GM12874 (cell line): ENCODE results near the gene CERS6.

ENCODE experiments used
- TF ChIP-seq, protein P1 (sequence below): IDR thresholded peaks from 2 replicates; pipeline ENCODE4 v1.5.1; 2011; ENCODE audit warnings: low read depth, mild to moderate bottlenecking, control low read depth, low read length, moderate library complexity; ENCODE audit not compliant: insufficient read depth

Gene CERS6

DNA sequence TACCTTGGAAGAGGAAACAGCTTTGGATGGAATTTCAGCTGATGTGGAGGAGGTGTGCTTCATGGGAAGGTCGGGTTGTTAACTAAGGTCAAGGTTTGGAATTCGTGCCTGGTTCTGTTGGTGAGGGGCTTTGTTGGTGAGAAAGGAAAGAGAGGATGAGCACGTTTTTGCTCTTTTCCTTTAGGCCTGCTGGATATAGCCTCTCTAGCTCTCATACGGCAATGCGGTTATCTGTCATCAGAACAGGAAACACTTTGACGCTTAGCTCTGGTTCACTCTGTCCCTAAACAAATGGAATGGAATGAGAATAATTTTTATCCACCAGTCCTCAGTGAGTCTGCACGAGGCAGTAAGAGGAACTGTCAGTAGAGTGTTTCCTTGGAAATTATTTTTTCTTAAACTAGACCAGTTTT is 176.6 kb downstream of the CERS6 start:
- TF ChIP-seq, protein P1, sequence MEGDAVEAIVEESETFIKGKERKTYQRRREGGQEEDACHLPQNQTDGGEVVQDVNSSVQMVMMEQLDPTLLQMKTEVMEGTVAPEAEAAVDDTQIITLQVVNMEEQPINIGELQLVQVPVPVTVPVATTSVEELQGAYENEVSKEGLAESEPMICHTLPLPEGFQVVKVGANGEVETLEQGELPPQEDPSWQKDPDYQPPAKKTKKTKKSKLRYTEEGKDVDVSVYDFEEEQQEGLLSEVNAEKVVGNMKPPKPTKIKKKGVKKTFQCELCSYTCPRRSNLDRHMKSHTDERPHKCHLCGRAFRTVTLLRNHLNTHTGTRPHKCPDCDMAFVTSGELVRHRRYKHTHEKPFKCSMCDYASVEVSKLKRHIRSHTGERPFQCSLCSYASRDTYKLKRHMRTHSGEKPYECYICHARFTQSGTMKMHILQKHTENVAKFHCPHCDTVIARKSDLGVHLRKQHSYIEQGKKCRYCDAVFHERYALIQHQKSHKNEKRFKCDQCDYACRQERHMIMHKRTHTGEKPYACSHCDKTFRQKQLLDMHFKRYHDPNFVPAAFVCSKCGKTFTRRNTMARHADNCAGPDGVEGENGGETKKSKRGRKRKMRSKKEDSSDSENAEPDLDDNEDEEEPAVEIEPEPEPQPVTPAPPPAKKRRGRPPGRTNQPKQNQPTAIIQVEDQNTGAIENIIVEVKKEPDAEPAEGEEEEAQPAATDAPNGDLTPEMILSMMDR = no peak

DNA sequence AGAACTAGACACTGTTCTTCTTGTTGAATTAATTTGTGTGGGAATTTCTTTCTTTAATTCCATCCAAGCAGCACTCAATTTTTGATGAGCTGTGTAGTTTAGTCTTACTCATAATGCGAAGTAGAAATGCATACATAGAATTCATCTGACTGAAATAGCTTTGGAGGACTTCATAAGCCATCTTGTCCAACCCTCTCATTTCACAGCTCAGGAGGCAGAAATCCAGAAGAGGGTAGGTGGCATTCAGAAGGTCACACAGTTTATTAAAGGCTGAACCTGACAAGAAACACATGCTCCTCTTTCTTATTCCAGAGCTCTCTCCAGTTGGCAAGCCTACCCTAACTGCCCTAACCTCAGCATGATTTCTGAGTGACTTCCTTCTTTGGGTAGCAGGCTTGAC is 177.1 kb downstream of the CERS6 start:
- TF ChIP-seq, protein P1 = no peak

DNA sequence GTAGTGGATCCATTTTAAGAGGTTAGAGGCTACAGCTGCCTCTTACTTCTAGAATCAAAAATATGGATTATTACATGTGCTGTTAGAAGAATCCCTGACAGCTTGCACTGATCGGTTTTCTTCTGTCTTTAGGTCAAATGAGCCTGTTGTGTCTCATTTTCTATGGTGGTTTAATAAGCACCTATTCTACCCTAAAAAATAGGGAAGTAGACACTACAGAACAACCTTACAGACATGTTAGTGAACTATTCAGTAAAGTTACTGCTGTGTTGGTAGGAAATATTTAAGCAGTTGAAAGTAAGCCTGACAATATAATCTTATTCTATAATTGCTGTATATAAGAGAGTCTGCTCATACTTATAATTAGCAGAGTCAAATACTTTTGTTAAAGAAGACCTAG is 177.8 kb downstream of the CERS6 start:
- TF ChIP-seq, protein P1 = no peak

DNA sequence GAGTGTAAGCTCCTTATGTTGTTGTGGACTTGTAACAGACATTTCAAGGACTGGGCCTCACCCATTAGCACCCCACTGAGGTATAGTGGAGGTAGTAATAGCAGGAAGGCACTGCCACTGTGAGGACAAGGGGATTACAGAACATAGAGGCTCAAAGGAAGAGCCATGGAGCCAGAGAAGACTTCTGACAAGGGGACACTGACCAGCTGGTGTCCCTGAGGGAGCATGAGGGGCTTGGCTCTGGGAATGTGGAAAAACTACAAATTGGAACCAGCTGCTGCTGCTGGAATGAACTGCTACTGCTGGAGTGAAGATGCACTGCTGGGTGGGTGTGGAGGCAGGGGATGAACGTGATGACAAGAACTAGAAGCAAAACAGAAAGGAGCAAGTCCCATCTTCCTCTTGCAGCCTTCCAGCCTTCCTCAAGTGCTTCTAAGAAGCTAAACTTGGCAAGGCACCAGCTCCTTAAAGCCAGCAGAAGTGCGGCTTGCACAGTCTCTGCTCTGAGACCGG is 179.0 kb downstream of the CERS6 start:
- TF ChIP-seq, protein P1 = no peak

DNA sequence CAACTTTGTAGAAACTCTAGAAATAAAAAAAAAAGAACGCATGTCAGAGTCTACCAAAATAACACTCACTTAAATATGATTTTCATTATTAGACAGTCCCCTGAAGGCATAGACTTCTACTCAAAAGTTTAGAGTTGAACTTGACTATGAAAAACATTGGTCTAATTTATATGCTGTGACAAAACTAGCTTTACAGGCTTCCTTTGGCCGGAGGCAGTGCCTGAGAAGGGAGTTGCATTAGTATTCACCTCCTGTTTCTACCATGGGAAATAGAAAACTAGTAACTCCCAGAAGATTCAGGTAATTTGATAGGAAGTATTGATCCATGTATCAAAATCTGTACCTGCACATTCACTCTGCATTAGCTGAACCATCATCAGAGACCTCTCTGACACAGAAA is 182.9 kb downstream of the CERS6 start:
- TF ChIP-seq, protein P1 = no peak

DNA sequence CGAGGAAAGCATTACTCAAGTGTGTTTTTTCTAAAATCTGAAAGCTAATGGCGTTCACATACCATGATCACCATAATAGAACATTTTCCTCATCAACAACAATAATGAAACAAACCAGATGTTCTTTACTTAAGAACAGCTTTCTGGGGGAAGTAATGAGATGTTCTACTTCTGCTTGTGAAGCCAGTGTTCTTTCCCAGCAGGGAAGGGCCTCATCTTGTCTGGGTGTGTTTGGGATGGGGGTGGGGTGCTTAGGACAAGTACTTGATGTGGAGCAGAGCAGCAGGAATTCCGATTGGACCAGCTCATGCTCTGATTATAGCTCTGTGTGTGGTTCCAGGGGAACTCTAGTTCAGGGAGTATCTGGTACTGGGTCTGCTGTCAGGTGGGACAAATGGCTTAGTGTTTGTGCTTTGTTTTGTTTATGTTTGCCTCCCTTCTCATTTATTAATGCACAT is 183.4 kb downstream of the CERS6 start:
- TF ChIP-seq, protein P1 = no peak

DNA sequence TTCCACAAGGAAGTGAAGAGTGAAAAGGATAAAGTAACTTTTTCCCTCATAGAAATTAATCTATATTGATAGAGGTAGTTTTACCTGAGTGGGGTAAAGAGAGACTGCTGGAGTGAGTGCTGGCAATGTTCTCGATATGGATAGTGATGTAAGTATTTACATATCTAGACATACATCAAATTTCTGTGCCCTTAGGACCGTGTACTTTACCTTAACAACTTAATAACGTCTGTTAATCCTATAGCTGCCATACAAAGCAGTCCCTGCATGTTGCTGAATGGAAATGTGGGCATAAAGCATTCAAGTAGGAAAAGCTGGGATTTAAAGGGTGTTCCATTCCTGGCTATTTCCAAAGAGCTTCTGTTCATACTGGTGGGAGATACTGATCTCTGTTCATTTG is 184.0 kb downstream of the CERS6 start:
- TF ChIP-seq, protein P1 = no peak

DNA sequence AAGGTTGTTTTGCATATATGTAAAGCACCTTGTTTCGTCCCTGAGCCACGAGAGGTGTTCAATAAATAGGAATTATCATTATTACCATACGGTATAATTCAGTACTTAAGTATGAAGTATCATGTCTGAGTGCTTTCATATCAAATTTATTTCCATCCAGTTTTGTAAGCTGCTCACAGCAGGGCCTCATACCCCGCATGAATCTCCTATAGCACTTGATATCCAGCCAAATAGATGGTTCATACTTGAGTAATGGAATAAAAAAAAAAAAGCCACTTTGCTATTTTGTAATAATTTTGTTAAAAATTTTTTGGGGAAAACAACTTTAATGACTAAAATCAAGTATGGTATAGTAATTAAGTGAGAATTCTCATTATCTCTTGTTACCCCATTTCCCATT is 185.6 kb downstream of the CERS6 start:
- TF ChIP-seq, protein P1 = no peak
